ENCODE data around the gene MCL1. TPM values are rescaled to one million over a fixed set of nuclear protein-coding genes. Genes with fewer than 3 reads are reported as not detected.
A peak's percentile ranks its signal among the peaks of the same experiment; 100 is the strongest.

MCL1 gene
- total RNA-seq, 4 donors from 2014 or later: 235 to 306 (median 258) TPM

GRCh38 chr1:150551051-150551783 lies 28.2 kb downstream of the MCL1 start:
- DNase-seq (ENCODE audit: low spot score in 2 of 2): no peak
- Histone ChIP-seq H3K9me3 (no peaks in the 10 kb centered on the region), H3K4me3 (peak overlapping the region in 1 of 4 donors; percentile 78), H3K4me1 (peaks cover 0 to 69% (median 33%) of the 10 kb centered on the region in 4 donors), H3K27me3 (no peaks in the 10 kb centered on the region), H3K36me3 (peaks cover 0 to 22% (median 0%) of the 10 kb centered on the region in 3 donors), H3K27ac (peak overlapping the region; percentile 84 to 99 (median 97))
- TF ChIP-seq POLR2A (IDR thresholded peaks at IDR 0.05) (no peak), EP300 (IDR thresholded peaks at IDR 0.05) (no peak), CTCF (IDR thresholded peaks at IDR 0.05) (no peak)
- 64 to 65% methylated on average over 11 of the region's 11 CpGs for WGBS, 2 donors

- no peak for DNase-seq (ENCODE audit: low spot score in 2 of 2)
- 35 to 36% methylated on average over 21 to 22 of the region's 22 CpGs for WGBS, 2 donors
- TF ChIP-seq EP300 (IDR thresholded peaks at IDR 0.05): no peak
- TF ChIP-seq POLR2A (IDR thresholded peaks at IDR 0.05): no peak
- TF ChIP-seq CTCF (IDR thresholded peaks at IDR 0.05): no peak
- Histone ChIP-seq H3K4me1 (peaks cover 0 to 64% (median 33%) of the 10 kb centered on the region in 4 donors), H3K27me3 (no peaks in the 10 kb centered on the region), H3K4me3 (peak overlapping the region in 3 of 4 donors; percentile 73 to 78 (median 76)), H3K9me3 (no peaks in the 10 kb centered on the region), H3K36me3 (peaks cover 0 to 14% (median 0%) of the 10 kb centered on the region in 3 donors), H3K27ac (peak overlapping the region; percentile 84 to 99 (median 97))
Measured at GRCh38 chr1:150550222-150551050, 29.0 kb downstream of the MCL1 start.

- no peak for TF ChIP-seq CTCF (IDR thresholded peaks at IDR 0.05)
- peak in 1 of 2 donors; percentile 34 for TF ChIP-seq EP300 (IDR thresholded peaks at IDR 0.05)
- TF ChIP-seq POLR2A (IDR thresholded peaks at IDR 0.05): peak in 1 of 2 donors; percentile 51
- peaks cover 0 to 61% (median 33%) of the 10 kb centered on the region in 4 donors for H3K4me1 ChIP-seq
- no peak for DNase-seq (ENCODE audit: low spot score in 2 of 2)
- WGBS, 2 donors: 10 to 15% methylated on average over 34 to 40 of the region's 43 CpGs
- no peaks in the 10 kb centered on the region for H3K27me3 ChIP-seq
- H3K9me3 ChIP-seq: no peaks in the 10 kb centered on the region
- H3K4me3 ChIP-seq: peak overlapping the region; percentile 64 to 78 (median 74)
- H3K27ac ChIP-seq: peak overlapping the region; percentile 84 to 99 (median 97)
- peaks cover 0 to 8% (median 0%) of the 10 kb centered on the region in 3 donors for H3K36me3 ChIP-seq
Measured at GRCh38 chr1:150549496-150550221, 29.8 kb downstream of the MCL1 start.

- H3K36me3 ChIP-seq: no peaks in the 10 kb centered on the region
- peak within 1 kb of the TSS; percentile 64 to 78 (median 74) for H3K4me3 ChIP-seq
- DNase-seq (ENCODE audit: low spot score in 2 of 2): no peak
- H3K4me1 ChIP-seq: peaks cover 0 to 56% (median 33%) of the 10 kb centered on the region in 4 donors
- H3K27me3 ChIP-seq: no peaks in the 10 kb centered on the region
- no peaks in the 10 kb centered on the region for H3K9me3 ChIP-seq
- WGBS, 2 donors: 0% methylated on average over 50 to 66 of the region's 91 CpGs
- TF ChIP-seq CTCF (IDR thresholded peaks at IDR 0.05) (peak in 2 of 5 experiments; percentile 35 to 43), POLR2A (IDR thresholded peaks at IDR 0.05) (peak in 1 of 2 donors; percentile 14), EP300 (IDR thresholded peaks at IDR 0.05) (peak in 1 of 2 donors; percentile 38)
- H3K27ac ChIP-seq: peak within 1 kb of the TSS; percentile 84 to 99 (median 97)
Measured at GRCh38 chr1:150548632-150549495, 30.5 kb downstream of the MCL1 start, which contains the start of gene ADAMTSL4. ADAMTSL4 (plus strand) TSS chr1:150549408; CDS start chr1:150552289, 2,881 bp downstream.
